Mesendoderm (in vitro differentiated cells): ENCODE results near the gene RALGAPA1.

Experiments used
- DNase-seq: peaks from one replicate; pipeline ENCODE4 v3.0.0; 2013
- H2AK5ac ChIP-seq: 2 replicates; pipeline ENCODE4 v1.6.1; 2013; ENCODE audit warnings: low read length, inconsistent platforms
- H2BK120ac ChIP-seq: 2 replicates; pipeline ENCODE4 v1.6.1; 2013; ENCODE audit warnings: low read depth, mild to moderate bottlenecking, low read length, moderate library complexity, mixed read lengths
- H2BK15ac ChIP-seq: replicated peaks from 2 replicates; pipeline ENCODE4 v1.6.1; 2013; ENCODE audit warnings: low read depth, mild to moderate bottlenecking, moderate library complexity
- H2BK5ac ChIP-seq: 2 replicates; pipeline ENCODE4 v1.6.1; 2013; ENCODE audit warnings: low read length, inconsistent platforms
- H3K18ac ChIP-seq: 2 replicates; pipeline ENCODE4 v1.6.1; 2013; ENCODE audit warnings: mild to moderate bottlenecking, low read length, mixed read lengths
- H3K23ac ChIP-seq: one replicate; pipeline ENCODE4 v1.6.1; 2013; ENCODE audit warnings: low read length
- H3K27ac ChIP-seq: 2 replicates; pipeline ENCODE4 v1.5.1; 2013; ENCODE audit warnings: low read depth, mild to moderate bottlenecking, inconsistent platforms, low read length, moderate library complexity
- H3K27me3 ChIP-seq: 2 replicates; pipeline ENCODE4 v1.6.1; 2013; ENCODE audit warnings: low read length, control low read depth, mild to moderate bottlenecking, inconsistent platforms; ENCODE audit not compliant: insufficient read depth, poor library complexity
- H3K36me3 ChIP-seq: 2 replicates; pipeline ENCODE4 v1.6.1; 2013; ENCODE audit warnings: low read length, inconsistent platforms; ENCODE audit not compliant: control insufficient read depth, insufficient read depth
- H3K4ac ChIP-seq: one replicate; pipeline ENCODE4 v1.6.1; 2013; ENCODE audit warnings: low read depth, mild to moderate bottlenecking, low read length, moderate library complexity
- H3K4me1 ChIP-seq: 2 replicates; pipeline ENCODE4 v1.6.1; 2013; ENCODE audit warnings: low read depth, low read length, inconsistent platforms; ENCODE audit not compliant: control insufficient read depth
- H3K4me2 ChIP-seq: 2 replicates; pipeline ENCODE4 v1.6.1; 2013; ENCODE audit warnings: low read length
- H3K4me3 ChIP-seq: 2 replicates; pipeline ENCODE4 v1.5.1; 2013; ENCODE audit warnings: mild to moderate bottlenecking, low read length
- H3K56ac ChIP-seq: one replicate; pipeline ENCODE4 v1.6.1; 2013; ENCODE audit warnings: low read length
- H3K79me1 ChIP-seq: 2 replicates; pipeline ENCODE4 v1.6.1; 2013; ENCODE audit warnings: low read length, inconsistent platforms
- H3K79me2 ChIP-seq: 2 replicates; pipeline ENCODE4 v1.6.1; 2013; ENCODE audit warnings: mild to moderate bottlenecking, low read length; ENCODE audit not compliant: control insufficient read depth, insufficient read depth
- H3K9ac ChIP-seq: 2 replicates; pipeline ENCODE4 v1.6.1; 2013; ENCODE audit warnings: low read length, inconsistent platforms
- H4K5ac ChIP-seq: one replicate; pipeline ENCODE4 v1.6.1; 2013; ENCODE audit warnings: low read length
- H4K8ac ChIP-seq: one replicate; pipeline ENCODE4 v1.6.1; 2013; ENCODE audit warnings: low read depth, mild to moderate bottlenecking, control low read depth, low read length, moderate library complexity
- WGBS: extraction: QIAGEN DNeasy Blood & Tissue Kit; methylation state at CpG from one replicate; pipeline ENCODE4 v1.1.7; 2013; ENCODE audit warnings: low lambda C conversion rate, missing lambda C conversion rate; ENCODE audit not compliant: insufficient coverage; ENCODE audit errors: extremely low coverage; 5-methylcytosine and 5-hydroxymethylcytosine counted together

The RALGAPA1 gene

DNA sequence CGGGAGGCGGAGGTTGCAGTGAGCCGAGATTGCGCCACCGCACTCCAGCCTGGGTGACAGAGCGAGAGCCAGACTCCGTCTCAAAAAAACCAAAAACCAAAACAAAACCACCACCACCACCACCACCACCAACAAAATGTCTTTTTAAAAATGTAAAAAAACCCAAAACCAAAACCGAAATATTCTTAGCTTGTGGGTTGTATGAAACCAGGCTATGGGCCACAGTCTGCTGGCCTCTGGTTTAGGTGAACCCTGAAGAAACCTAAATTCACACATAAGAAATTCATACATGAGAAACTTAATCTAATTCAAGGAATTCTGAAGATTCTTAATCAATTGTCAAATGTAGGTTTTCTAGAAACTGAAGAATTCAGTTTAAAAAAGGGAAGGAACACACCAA lies 237.5 kb downstream of the RALGAPA1 start:
- Histone ChIP-seq H3K18ac (no peak overlapping the region), H2BK15ac (no peak overlapping the region), H2AK5ac (no peak overlapping the region), H3K4me1 (no peaks in the 10 kb centered on the region), H3K56ac (no peak overlapping the region), H3K27ac (no peak overlapping the region), H3K4me3 (no peak overlapping the region), H3K4ac (no peak overlapping the region), H3K9ac (no peak overlapping the region), H3K79me1 (no peaks in the 10 kb centered on the region), H3K79me2 (no peaks in the 10 kb centered on the region), H3K27me3 (no peaks in the 10 kb centered on the region), H3K36me3 (no peaks in the 10 kb centered on the region), H3K23ac (no peak overlapping the region), H3K4me2 (no peak overlapping the region), H2BK120ac (no peak overlapping the region), H4K5ac (no peak overlapping the region), H4K8ac (no peak overlapping the region), H2BK5ac (no peak overlapping the region)
- WGBS, result no CpG with 5 or more reads among the region's 8 CpGs
- DNase-seq, result no peak

DNA sequence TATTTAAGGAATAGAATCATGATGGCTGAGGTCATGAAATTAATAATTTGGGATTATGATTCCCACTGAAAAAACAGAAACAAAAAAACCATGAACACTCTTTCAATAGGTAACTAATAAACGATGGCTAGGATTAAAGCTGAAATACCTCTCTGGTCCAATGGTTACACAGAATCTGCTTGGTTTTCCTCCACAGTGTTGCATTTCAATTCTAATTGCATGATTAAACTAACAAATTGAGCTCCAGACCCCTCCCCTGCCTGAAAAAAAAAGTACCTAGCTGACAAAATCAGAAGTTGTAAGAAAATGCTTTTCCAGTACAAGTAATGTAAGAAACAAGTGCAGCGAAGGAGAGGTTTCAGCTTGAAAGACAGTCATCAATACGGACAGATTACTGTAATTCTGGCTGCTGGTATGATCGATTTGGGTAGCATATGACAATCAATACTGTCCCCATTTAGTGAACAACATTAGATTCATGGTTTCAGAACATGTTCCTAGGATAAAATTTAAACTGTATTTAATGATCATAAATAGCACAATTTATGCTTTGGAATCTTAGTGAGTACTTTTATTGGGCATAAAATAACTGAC lies 243.1 kb downstream of the RALGAPA1 start:
- no peak overlapping the region for H3K4me3 ChIP-seq
- no peak overlapping the region for H3K4me2 ChIP-seq
- no peaks in the 10 kb centered on the region for H3K79me1 ChIP-seq
- H3K27me3 ChIP-seq, result no peaks in the 10 kb centered on the region
- H4K8ac ChIP-seq, result no peak overlapping the region
- no peak overlapping the region for H3K56ac ChIP-seq
- H2BK15ac ChIP-seq, result no peak overlapping the region
- DNase-seq, result no peak
- H3K23ac ChIP-seq, result no peak overlapping the region
- H4K5ac ChIP-seq, result no peak overlapping the region
- no peaks in the 10 kb centered on the region for H3K79me2 ChIP-seq
- no peak overlapping the region for H2BK120ac ChIP-seq
- H3K18ac ChIP-seq, result no peak overlapping the region
- no peak overlapping the region for H2BK5ac ChIP-seq
- H3K4ac ChIP-seq, result no peak overlapping the region
- no peak overlapping the region for H3K9ac ChIP-seq
- no CpG with 5 or more reads among the region's 4 CpGs for WGBS
- no peak overlapping the region for H2AK5ac ChIP-seq
- H3K4me1 ChIP-seq, result no peaks in the 10 kb centered on the region
- H3K27ac ChIP-seq, result no peak overlapping the region
- no peaks in the 10 kb centered on the region for H3K36me3 ChIP-seq

DNA sequence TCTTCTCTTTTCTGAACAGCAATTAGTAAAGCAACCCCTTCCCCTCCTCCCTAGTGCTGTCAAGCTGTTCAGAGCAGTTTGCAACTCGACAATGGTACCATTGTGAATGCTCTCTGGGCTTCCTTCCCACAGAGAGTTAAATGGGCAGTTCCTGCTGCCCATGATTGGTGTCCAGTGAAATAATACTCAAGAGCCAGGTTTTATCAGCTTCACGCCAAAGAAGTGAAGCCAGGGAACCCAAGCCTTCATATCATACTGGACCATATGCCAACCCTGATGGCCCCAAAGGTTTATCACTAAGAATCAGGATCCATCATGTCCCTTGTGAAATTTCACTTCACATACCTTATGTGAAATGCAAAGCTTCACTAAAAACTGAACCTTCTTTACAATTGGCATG lies 250.4 kb downstream of the RALGAPA1 start:
- Histone ChIP-seq H4K8ac (no peak overlapping the region), H2BK120ac (no peak overlapping the region), H3K4me3 (no peak overlapping the region), H4K5ac (no peak overlapping the region), H3K23ac (no peak overlapping the region), H2BK5ac (no peak overlapping the region), H3K27me3 (no peaks in the 10 kb centered on the region), H3K79me1 (no peaks in the 10 kb centered on the region), H3K27ac (no peak overlapping the region), H3K4me1 (no peaks in the 10 kb centered on the region), H3K36me3 (no peaks in the 10 kb centered on the region), H3K79me2 (no peaks in the 10 kb centered on the region), H2BK15ac (no peak overlapping the region), H2AK5ac (no peak overlapping the region), H3K4me2 (no peak overlapping the region), H3K9ac (no peak overlapping the region), H3K56ac (no peak overlapping the region), H3K18ac (no peak overlapping the region), H3K4ac (no peak overlapping the region)
- no peak for DNase-seq
- no CpG with 5 or more reads among the region's 2 CpGs for WGBS

DNA sequence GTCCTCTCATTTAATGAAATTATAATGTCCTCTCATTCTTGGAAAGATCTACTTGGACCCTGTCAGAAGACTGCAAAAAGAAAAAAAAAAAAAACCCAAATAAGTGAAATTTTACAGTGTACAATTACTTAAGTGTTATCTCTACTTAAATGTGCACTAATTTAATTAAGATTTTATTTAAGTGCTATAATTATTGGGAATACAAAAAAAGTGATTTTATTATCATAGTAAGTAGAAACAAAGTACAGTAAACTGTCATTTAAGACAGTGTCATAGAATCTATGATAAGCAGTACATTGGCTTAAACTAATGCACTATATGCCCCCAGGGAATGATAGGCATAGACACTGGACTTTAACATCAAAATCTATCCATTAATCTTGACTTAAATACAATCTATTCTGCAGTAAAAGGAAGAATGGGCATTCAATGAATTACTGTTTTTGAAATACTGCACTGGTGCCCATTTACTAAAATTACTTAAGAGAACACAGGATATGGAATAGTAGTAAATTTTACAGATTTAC lies 251.8 kb downstream of the RALGAPA1 start:
- Histone ChIP-seq H4K5ac (no peak overlapping the region), H3K4ac (no peak overlapping the region), H3K23ac (no peak overlapping the region), H3K79me1 (no peaks in the 10 kb centered on the region), H2BK15ac (no peak overlapping the region), H2AK5ac (no peak overlapping the region), H4K8ac (no peak overlapping the region), H3K27ac (no peak overlapping the region), H3K79me2 (no peaks in the 10 kb centered on the region), H3K4me2 (no peak overlapping the region), H3K18ac (no peak overlapping the region), H2BK120ac (no peak overlapping the region), H2BK5ac (no peak overlapping the region), H3K4me3 (no peak overlapping the region), H3K56ac (no peak overlapping the region), H3K4me1 (no peaks in the 10 kb centered on the region), H3K36me3 (no peaks in the 10 kb centered on the region), H3K27me3 (no peaks in the 10 kb centered on the region), H3K9ac (no peak overlapping the region)
- no peak for DNase-seq

DNA sequence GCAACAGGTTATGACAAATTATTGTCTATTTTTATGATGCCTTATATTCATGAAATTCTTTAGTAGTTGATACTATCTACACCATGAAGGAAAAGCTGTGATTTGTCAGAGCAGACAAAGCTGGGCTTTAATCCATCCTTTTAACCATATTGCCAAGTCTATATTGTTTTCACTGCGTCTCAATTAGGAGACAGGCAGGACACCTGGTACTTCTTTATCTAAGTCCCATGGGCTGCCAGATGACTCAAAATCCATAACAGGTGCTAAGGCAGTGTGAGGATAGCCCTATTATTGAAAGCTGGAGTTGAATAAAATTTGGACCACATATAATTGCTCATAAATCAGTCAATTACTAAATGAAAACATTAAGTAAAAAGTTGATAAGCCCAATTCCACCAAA lies 252.5 kb downstream of the RALGAPA1 start:
- no peak overlapping the region for H2AK5ac ChIP-seq
- no peak overlapping the region for H3K56ac ChIP-seq
- H3K18ac ChIP-seq, result no peak overlapping the region
- no peak overlapping the region for H2BK5ac ChIP-seq
- H3K4me1 ChIP-seq, result no peaks in the 10 kb centered on the region
- no peak overlapping the region for H4K5ac ChIP-seq
- no peak overlapping the region for H2BK120ac ChIP-seq
- H3K23ac ChIP-seq, result no peak overlapping the region
- no peaks in the 10 kb centered on the region for H3K36me3 ChIP-seq
- H4K8ac ChIP-seq, result no peak overlapping the region
- no CpG with 5 or more reads among the region's 1 CpG for WGBS
- no peak overlapping the region for H3K4me3 ChIP-seq
- DNase-seq, result no peak
- no peak overlapping the region for H3K4me2 ChIP-seq
- no peak overlapping the region for H3K4ac ChIP-seq
- no peaks in the 10 kb centered on the region for H3K27me3 ChIP-seq
- H3K27ac ChIP-seq, result no peak overlapping the region
- H2BK15ac ChIP-seq, result no peak overlapping the region
- H3K79me1 ChIP-seq, result no peaks in the 10 kb centered on the region
- no peaks in the 10 kb centered on the region for H3K79me2 ChIP-seq
- H3K9ac ChIP-seq, result no peak overlapping the region

DNA sequence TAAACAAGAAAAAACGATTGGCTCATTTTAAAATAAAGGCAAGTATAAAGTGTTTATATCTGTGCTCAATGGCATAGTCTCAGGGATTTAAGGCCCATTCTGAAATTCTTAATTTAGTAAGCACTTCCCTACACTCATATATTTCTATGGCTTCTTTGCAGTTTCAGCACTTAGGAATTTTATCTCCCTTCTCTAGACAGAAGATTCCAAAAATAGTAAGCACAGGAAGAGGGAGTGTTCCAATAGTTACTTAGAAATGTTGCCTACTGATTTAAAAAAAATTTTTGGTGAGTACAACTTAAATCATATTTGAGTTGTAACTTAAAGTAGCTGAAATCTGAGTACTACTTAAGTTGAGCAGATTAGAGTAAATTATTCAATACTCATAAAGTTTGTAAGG lies 255.3 kb downstream of the RALGAPA1 start:
- Histone ChIP-seq H3K79me2 (no peaks in the 10 kb centered on the region), H2BK15ac (no peak overlapping the region), H3K79me1 (no peaks in the 10 kb centered on the region), H4K5ac (no peak overlapping the region), H3K36me3 (no peaks in the 10 kb centered on the region), H3K4me2 (no peak overlapping the region), H3K9ac (no peak overlapping the region), H2BK5ac (no peak overlapping the region), H3K23ac (no peak overlapping the region), H3K27ac (no peak overlapping the region), H2AK5ac (no peak overlapping the region), H3K18ac (no peak overlapping the region), H3K56ac (no peak overlapping the region), H4K8ac (no peak overlapping the region), H2BK120ac (no peak overlapping the region), H3K4me1 (no peaks in the 10 kb centered on the region), H3K27me3 (no peaks in the 10 kb centered on the region), H3K4ac (no peak overlapping the region), H3K4me3 (no peak overlapping the region)
- DNase-seq, result no peak
- whole genome bisulfite sequencing, result no CpG with 5 or more reads among the region's 1 CpG
